Cardiac muscle cell (in vitro differentiated cells and primary cell): ENCODE data around the gene TTC33. TPM values are rescaled to one million over a fixed set of nuclear protein-coding genes. Genes with fewer than 3 reads are reported as not detected.

Source experiments
- DNase-seq, 2 donors: peaks; one replicate each; pipeline versions ENCODE4 v3.0.0 to v3.0.0-alpha.2; 2010 to 2017; ENCODE audit warnings: low read depth in 1 of 2, low spot score in 1 of 2
- H3K27ac ChIP-seq: fragments of 200-600 bp; sonication (generic); 2 replicates; pipeline ENCODE4 v1.5.1; 2016
- H3K27me3 ChIP-seq: fragments of 200-600 bp; sonication (generic); 2 replicates; pipeline ENCODE4 v1.6.0; 2016; ENCODE audit warnings: control low read depth
- H3K36me3 ChIP-seq: fragments of 200-600 bp; sonication (generic); 2 replicates; pipeline ENCODE4 v1.5.1; 2016; ENCODE audit warnings: control low read depth
- H3K4me1 ChIP-seq: fragments of 200-600 bp; sonication (generic); 2 replicates; pipeline ENCODE4 v1.8.1; 2017; ENCODE audit warnings: low read depth, mild to moderate bottlenecking, mixed run types
- H3K4me3 ChIP-seq: fragments of 200-600 bp; sonication (generic); 2 replicates; pipeline ENCODE4 v1.5.1; 2016; ENCODE audit warnings: mild to moderate bottlenecking
- H3K9me3 ChIP-seq: fragments of 200-600 bp; sonication (generic); 2 replicates; pipeline ENCODE4 v1.5.1; 2017; ENCODE audit warnings: low read depth, mild to moderate bottlenecking, control low read depth
- CTCF ChIP-seq: IDR thresholded peaks from 2 replicates; pipeline ENCODE4 v1.5.1; 2012; ENCODE audit warnings: low read depth, mild to moderate bottlenecking, low read length
- polyA plus RNA-seq: library from polyadenylated mRNA; unstranded; fragments of >200 nt; fragmentation: Nextera tagmentation; extraction: Ambion mirVana; gene quantifications from 2 replicates; pipeline ENCODE4 v1.2.1, GENCODE V29; 2016
- total RNA-seq: library from RNA; depleted of rRNA; stranded (reverse); fragments of >200 nt; gene quantifications from 2 replicates; pipeline ENCODE4 v1.2.3, GENCODE V29; 2016

The TTC33 gene
- total and polyA plus RNA-seq, 2 experiments from 2014 or later = 16.3 to 46.7 TPM

DNA sequence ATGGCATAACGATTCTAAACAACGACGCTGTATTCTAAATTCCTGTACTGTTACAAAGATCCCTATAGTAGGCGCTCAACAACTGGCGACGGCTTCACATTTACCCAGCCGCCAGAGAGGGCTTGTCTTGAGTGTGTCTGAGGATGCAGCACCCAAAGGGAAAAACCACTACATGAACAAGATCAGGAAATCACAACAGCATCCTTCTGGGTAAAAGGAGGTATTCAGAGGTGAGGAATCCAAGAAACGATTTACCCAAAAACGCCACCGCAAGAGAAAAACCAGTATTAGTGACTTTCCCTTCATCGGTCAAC lies 711 bp downstream of the TTC33 start:
- DNase-seq = peak; percentile 79 to 87
- H3K27me3 ChIP-seq = no peaks in the 10 kb centered on the region
- TF ChIP-seq CTCF = peak; percentile 75
- peak overlapping the region; percentile 86 for H3K4me3 ChIP-seq
- H3K27ac ChIP-seq = peak overlapping the region; percentile 98
- no peaks in the 10 kb centered on the region for H3K9me3 ChIP-seq
- peaks cover 10% of the 10 kb centered on the region for H3K4me1 ChIP-seq
- no peaks in the 10 kb centered on the region for H3K36me3 ChIP-seq

DNA sequence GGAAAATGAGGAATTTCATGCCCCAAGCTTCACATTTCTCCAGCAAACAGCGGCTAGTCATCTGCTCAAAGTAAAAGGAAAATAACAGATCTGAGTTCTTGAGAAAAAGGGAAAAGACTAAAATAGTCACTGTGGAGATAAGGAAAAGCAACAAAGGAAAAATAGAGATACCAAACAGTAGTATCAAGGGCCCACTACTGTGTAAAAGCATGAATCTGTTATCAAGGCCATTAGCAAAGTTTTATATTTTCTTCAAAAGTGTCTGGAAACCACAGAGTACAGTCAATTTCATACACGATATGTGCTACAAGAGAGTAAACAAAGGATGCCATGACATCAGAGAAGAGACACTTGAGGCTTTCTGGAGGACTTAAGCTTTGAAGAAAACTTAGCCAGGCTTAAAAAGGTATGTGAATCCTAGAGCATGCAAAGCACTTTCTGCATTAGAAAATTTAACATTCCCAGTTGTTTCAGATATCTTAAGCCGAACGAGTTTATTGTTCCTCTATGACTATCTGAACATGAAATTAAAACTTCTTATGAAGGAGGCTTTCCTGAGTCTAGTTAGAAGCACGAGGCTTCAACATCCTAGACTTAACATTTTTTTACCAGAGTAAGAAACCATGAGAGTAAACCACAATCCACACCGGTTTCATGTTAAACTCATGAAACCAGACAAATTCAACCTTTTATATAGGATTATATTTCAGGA lies 1.2 kb downstream of the TTC33 start:
- TF ChIP-seq CTCF = no peak
- peaks cover 10% of the 10 kb centered on the region for H3K4me1 ChIP-seq
- peak overlapping the region; percentile 98 for H3K27ac ChIP-seq
- no peaks in the 10 kb centered on the region for H3K9me3 ChIP-seq
- H3K27me3 ChIP-seq = no peaks in the 10 kb centered on the region
- peak overlapping the region; percentile 86 for H3K4me3 ChIP-seq
- H3K36me3 ChIP-seq = no peaks in the 10 kb centered on the region
- peak; percentile 4 to 40 for DNase-seq

- Histone ChIP-seq H3K4me3 (no peak overlapping the region), H3K27me3 (no peaks in the 10 kb centered on the region), H3K4me1 (no peaks in the 10 kb centered on the region), H3K36me3 (no peaks in the 10 kb centered on the region), H3K9me3 (no peaks in the 10 kb centered on the region), H3K27ac (no peak overlapping the region)
- peak in 1 of 2 donors; percentile 49 for DNase-seq
- TF ChIP-seq CTCF = no peak
Observed at GRCh38 chr5:40746703-40747102, 9.1 kb downstream of the TTC33 start.

DNA sequence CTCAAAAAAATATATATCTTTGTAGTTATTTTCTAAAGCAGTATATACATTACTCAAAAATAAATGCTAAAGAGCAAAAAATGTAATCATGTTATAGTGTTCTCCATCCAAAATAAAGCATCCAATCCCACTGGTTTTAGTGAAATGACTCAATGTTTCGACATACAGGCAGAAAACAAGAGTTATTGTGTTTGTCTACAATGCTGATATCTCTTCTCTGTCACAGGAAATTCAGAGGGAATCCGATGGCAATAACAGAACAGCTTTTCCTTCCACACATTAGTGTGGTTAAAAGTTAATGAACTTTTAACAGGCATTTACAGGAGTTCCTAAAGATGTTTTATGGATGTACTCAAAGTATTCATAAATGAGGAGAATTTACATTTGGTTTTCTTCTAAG lies 12.0 kb downstream of the TTC33 start:
- H3K36me3 ChIP-seq = no peaks in the 10 kb centered on the region
- no peak overlapping the region for H3K27ac ChIP-seq
- peak in 1 of 2 donors; percentile 43 for DNase-seq
- no peak overlapping the region for H3K4me3 ChIP-seq
- no peaks in the 10 kb centered on the region for H3K9me3 ChIP-seq
- no peaks in the 10 kb centered on the region for H3K4me1 ChIP-seq
- no peak for TF ChIP-seq CTCF
- H3K27me3 ChIP-seq = no peaks in the 10 kb centered on the region

- TF ChIP-seq CTCF = no peak
- no peaks in the 10 kb centered on the region for H3K9me3 ChIP-seq
Observed at GRCh38 chr5:40738502-40738901, 17.3 kb downstream of the TTC33 start.

More at GRCh38 chr5:40738502-40738901, 17.3 kb downstream of the TTC33 start:
- Histone ChIP-seq H3K27ac (no peak overlapping the region), H3K4me1 (peaks cover 11% of the 10 kb centered on the region), H3K27me3 (no peaks in the 10 kb centered on the region), H3K4me3 (no peak overlapping the region), H3K36me3 (no peaks in the 10 kb centered on the region)
- DNase-seq = peak in 1 of 2 donors; percentile 21
